NT2/D1 (cell line): Measurements from ENCODE around the gene PGS1.

Experiments used
- DNase-seq: peaks from one replicate; pipeline ENCODE4 v3.0.0-alpha.2; 2011; ENCODE audit warnings: low read depth, low spot score
- H3K27me3 ChIP-seq: 2 replicates; pipeline ENCODE4 v1.6.0; 2011; ENCODE audit warnings: mild to moderate bottlenecking; ENCODE audit not compliant: insufficient read length, insufficient read depth
- H3K36me3 ChIP-seq: 2 replicates; pipeline ENCODE4 v1.6.1; 2011; ENCODE audit warnings: mild to moderate bottlenecking, low read length, mixed read lengths; ENCODE audit not compliant: insufficient read depth, insufficient read length
- H3K4me1 ChIP-seq: 2 replicates; pipeline ENCODE4 v1.5.1; 2011; ENCODE audit not compliant: insufficient read depth, insufficient read length
- H3K4me3 ChIP-seq: 2 replicates; pipeline ENCODE4 v1.5.1; 2011; ENCODE audit warnings: low read depth; ENCODE audit not compliant: insufficient read length
- H3K9ac ChIP-seq: 2 replicates; pipeline ENCODE4 v1.6.0; 2011; ENCODE audit warnings: low read depth; ENCODE audit not compliant: insufficient read length
- H3K9me3 ChIP-seq: 2 replicates; pipeline ENCODE4 v1.5.1; 2011; ENCODE audit warnings: mild to moderate bottlenecking, low read length; ENCODE audit not compliant: insufficient read depth
- SUZ12 ChIP-seq: IDR thresholded peaks from 2 replicates; pipeline ENCODE4 v1.6.1; 2011; ENCODE audit not compliant: insufficient read length, insufficient read depth; ENCODE audit errors: extremely low read depth
- YY1 ChIP-seq: IDR thresholded peaks from 2 replicates; pipeline ENCODE4 v1.6.1; 2011; ENCODE audit not compliant: insufficient read length, insufficient read depth
- ZNF274 ChIP-seq: IDR thresholded peaks from 2 replicates; pipeline ENCODE4 v1.6.1; 2011; ENCODE audit warnings: mild to moderate bottlenecking, low read depth, low read length

Gene PGS1

GRCh38 chr17:78400581-78401240, 22.3 kb downstream of the PGS1 start:
- Histone ChIP-seq H3K4me1 (peaks cover 9% of the 10 kb centered on the region), H3K9ac (no peak overlapping the region), H3K36me3 (peaks cover 99% of the 10 kb centered on the region), H3K9me3 (no peaks in the 10 kb centered on the region), H3K4me3 (no peak overlapping the region), H3K27me3 (no peaks in the 10 kb centered on the region)
- TF ChIP-seq YY1 = no peak
- TF ChIP-seq ZNF274 = no peak
- DNase-seq = no peak

GRCh38 chr17:78401246-78401645, 22.8 kb downstream of the PGS1 start:
- DNase-seq = no peak
- H3K27me3 ChIP-seq = no peaks in the 10 kb centered on the region
- TF ChIP-seq ZNF274 = no peak
- TF ChIP-seq YY1 = no peak
- TF ChIP-seq SUZ12 = no peak
- H3K9me3 ChIP-seq = no peaks in the 10 kb centered on the region
- no peak overlapping the region for H3K4me3 ChIP-seq
- no peak overlapping the region for H3K9ac ChIP-seq
- H3K36me3 ChIP-seq = peaks cover 97% of the 10 kb centered on the region
- H3K4me1 ChIP-seq = peaks cover 9% of the 10 kb centered on the region

GRCh38 chr17:78401891-78402290, 23.4 kb downstream of the PGS1 start:
- H3K27me3 ChIP-seq = no peaks in the 10 kb centered on the region
- H3K4me3 ChIP-seq = no peak overlapping the region
- TF ChIP-seq YY1 = no peak
- TF ChIP-seq SUZ12 = no peak
- TF ChIP-seq ZNF274 = no peak
- no peaks in the 10 kb centered on the region for H3K9me3 ChIP-seq
- peaks cover 9% of the 10 kb centered on the region for H3K4me1 ChIP-seq
- peaks cover 97% of the 10 kb centered on the region for H3K36me3 ChIP-seq
- DNase-seq = no peak
- no peak overlapping the region for H3K9ac ChIP-seq

GRCh38 chr17:78403822-78404221, 25.4 kb downstream of the PGS1 start:
- no peak overlapping the region for H3K4me3 ChIP-seq

GRCh38 chr17:78406396-78406795, 27.9 kb downstream of the PGS1 start:
- Histone ChIP-seq H3K36me3 (peaks cover 91% of the 10 kb centered on the region), H3K9me3 (no peaks in the 10 kb centered on the region), H3K4me3 (no peak overlapping the region), H3K4me1 (peaks cover 2% of the 10 kb centered on the region), H3K27me3 (no peaks in the 10 kb centered on the region), H3K9ac (peak overlapping the region; percentile 8)
- no peak for DNase-seq
- TF ChIP-seq YY1 = no peak
- no peak for TF ChIP-seq SUZ12
- no peak for TF ChIP-seq ZNF274

More at GRCh38 chr17:78403822-78404221, 25.4 kb downstream of the PGS1 start:
- Histone ChIP-seq H3K27me3 (no peaks in the 10 kb centered on the region), H3K4me1 (peaks cover 9% of the 10 kb centered on the region), H3K9me3 (no peaks in the 10 kb centered on the region), H3K36me3 (peaks cover 97% of the 10 kb centered on the region), H3K9ac (no peak overlapping the region)
- TF ChIP-seq YY1 (no peak), ZNF274 (no peak), SUZ12 (no peak)
- DNase-seq = no peak

- peaks cover 91% of the 10 kb centered on the region for H3K36me3 ChIP-seq
- no peak overlapping the region for H3K4me3 ChIP-seq
- H3K9ac ChIP-seq = no peak overlapping the region
- no peaks in the 10 kb centered on the region for H3K9me3 ChIP-seq
- no peaks in the 10 kb centered on the region for H3K4me1 ChIP-seq
- H3K27me3 ChIP-seq = no peaks in the 10 kb centered on the region
- no peak for DNase-seq
- no peak for TF ChIP-seq ZNF274
- TF ChIP-seq YY1 = no peak
- TF ChIP-seq SUZ12 = no peak
Observed at GRCh38 chr17:78406920-78407319, 28.5 kb downstream of the PGS1 start.

- H3K9me3 ChIP-seq = no peaks in the 10 kb centered on the region
- peaks cover 91% of the 10 kb centered on the region for H3K36me3 ChIP-seq
- H3K9ac ChIP-seq = no peak overlapping the region
- DNase-seq = no peak
- H3K4me1 ChIP-seq = no peaks in the 10 kb centered on the region
- H3K4me3 ChIP-seq = no peak overlapping the region
- no peaks in the 10 kb centered on the region for H3K27me3 ChIP-seq
- no peak for TF ChIP-seq YY1
- TF ChIP-seq SUZ12 = no peak
- TF ChIP-seq ZNF274 = no peak
Observed at GRCh38 chr17:78407387-78408000, 29.0 kb downstream of the PGS1 start.
